ENCODE data around the gene CLSTN2.
A peak's percentile ranks its signal among the peaks of the same experiment; 100 is the strongest.

The CLSTN2 gene

GRCh38 chr3:140188285-140188684 lies 253.3 kb downstream of the CLSTN2 start:
- DNase-seq (ENCODE audit: low spot score), result no peak

DNA sequence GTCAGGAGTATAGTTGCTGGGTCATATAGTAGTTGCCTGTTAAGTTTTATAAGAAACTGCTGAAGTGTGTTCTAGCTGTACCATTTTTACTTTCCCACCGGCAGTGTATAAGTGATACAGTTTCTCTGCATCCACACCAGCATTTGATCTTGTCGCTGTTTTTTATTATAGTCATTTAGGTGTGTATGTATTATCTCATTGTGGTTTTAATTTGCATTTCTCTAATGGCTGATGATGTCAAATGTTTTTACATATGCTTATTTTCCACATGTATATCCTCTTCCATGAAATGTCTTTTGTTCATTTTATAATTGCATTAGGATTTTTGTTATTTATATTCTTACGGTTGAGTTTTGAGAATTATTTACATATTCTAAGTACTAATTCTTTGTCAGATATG lies 254.3 kb downstream of the CLSTN2 start:
- DNase-seq (ENCODE audit: low spot score), result no peak

DNA sequence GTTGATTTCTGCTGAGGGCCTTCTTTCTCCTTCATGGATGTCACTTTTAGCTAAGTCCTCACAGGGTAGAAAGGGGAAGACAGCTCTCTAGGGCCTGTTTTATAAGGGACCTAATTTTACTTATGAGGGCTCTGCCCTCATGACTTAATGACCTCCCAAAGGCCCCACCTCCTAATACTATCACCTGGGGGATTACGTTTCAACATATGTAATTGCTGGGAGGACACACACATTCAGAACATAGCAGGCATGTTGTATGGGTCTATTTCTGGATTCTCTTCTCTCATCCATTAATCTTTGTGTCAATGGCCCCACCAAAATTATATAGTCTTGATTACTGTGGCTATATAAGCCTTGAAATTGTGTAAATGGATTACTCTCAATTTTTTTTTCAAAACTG lies 255.0 kb downstream of the CLSTN2 start:
- no peak for DNase-seq (ENCODE audit: low spot score)

DNA sequence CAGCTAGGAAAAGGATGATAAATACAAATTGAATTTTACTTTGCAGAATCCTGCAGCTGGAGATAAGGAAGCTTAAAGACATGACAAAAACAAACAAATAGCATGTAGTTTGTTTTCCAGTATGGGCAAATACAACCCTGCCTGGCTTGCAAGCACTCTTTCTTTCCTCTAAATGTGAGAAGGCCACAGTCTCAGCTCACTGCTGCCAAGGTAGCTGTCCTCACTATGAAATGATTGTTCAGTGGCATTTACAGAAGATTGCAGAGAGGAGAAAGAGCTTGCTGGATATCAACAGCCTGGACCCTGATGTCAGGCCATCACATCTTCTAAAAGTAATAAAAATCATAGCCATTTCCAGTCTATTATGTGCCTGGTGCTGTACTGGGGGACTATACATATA lies 262.0 kb downstream of the CLSTN2 start:
- no peak for DNase-seq (ENCODE audit: low spot score)

- DNase-seq (ENCODE audit: low spot score), result no peak
These were observed 263.3 kb downstream of the CLSTN2 start for GRCh38 chr3:140198242-140198641.

- DNase-seq (ENCODE audit: low spot score), result no peak
These were observed 264.0 kb downstream of the CLSTN2 start for GRCh38 chr3:140199008-140199407.

GRCh38 chr3:140199743-140200142 lies 264.8 kb downstream of the CLSTN2 start:
- DNase-seq (ENCODE audit: low spot score), result no peak

DNA sequence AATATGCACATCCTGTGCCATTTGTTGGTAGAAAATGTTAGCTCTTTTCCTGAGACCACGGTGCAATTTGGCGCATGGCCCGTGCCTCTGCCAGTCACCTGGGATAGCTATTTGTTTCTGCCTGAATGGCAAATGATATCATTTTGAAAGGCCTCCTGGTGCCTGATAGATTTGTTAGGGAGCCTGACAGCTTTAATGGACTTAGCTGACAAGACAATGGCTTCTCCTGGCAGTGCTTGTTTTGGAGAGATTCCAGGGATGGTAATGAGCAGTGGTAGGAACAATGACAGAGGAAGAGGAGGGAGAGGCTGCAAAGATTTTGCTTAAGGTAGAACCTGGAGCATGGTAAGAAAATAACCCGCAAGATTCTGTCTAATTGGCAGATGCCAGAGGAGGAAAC lies 268.5 kb downstream of the CLSTN2 start:
- no peak for DNase-seq (ENCODE audit: low spot score)

DNA sequence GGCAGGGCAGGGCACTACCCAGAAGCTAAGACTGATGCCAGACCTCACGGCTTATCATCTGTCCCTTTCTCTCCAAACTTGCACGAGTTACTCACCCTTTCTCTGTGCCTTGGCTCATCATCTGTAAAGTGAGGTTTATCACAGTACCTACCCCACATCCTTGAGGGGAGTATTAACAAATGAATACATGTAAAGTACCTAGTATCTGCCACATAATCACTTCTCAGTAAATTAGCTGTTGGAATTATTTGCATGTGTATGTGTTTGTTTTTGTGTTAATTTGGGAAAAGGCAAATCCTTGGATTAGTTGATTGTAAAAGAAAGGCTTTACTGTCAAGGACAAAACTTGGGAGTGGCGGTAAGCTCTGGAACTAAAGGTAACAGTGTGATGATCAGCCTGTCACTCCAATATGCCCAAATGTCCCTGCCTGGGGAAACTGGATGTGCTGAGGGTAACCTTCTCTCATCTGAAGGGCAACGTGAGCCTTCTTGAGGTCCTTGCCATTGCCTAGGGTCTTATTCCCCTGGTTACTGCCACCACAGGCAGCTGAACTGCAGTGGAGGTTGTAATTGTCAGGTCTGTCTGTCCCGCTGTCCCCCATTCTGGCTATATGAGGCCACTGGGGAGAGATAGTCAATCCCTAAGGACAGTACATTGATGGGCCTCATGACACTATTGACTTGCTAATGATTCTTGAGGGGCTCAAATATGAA lies 269.4 kb downstream of the CLSTN2 start:
- no peak for DNase-seq (ENCODE audit: low spot score)

GRCh38 chr3:140205598-140205997 lies 270.6 kb downstream of the CLSTN2 start:
- no peak for DNase-seq (ENCODE audit: low spot score)

GRCh38 chr3:140206196-140207040 lies 271.4 kb downstream of the CLSTN2 start:
- DNase-seq (ENCODE audit: low spot score), result peak; percentile 8

- DNase-seq (ENCODE audit: low spot score), result no peak
These were observed 272.6 kb downstream of the CLSTN2 start for GRCh38 chr3:140207541-140207940.

- peak; percentile 65 for DNase-seq (ENCODE audit: low spot score)
These were observed 281.3 kb downstream of the CLSTN2 start for GRCh38 chr3:140216249-140216648.

GRCh38 chr3:140219291-140219690 lies 284.3 kb downstream of the CLSTN2 start:
- DNase-seq (ENCODE audit: low spot score), result no peak

DNA sequence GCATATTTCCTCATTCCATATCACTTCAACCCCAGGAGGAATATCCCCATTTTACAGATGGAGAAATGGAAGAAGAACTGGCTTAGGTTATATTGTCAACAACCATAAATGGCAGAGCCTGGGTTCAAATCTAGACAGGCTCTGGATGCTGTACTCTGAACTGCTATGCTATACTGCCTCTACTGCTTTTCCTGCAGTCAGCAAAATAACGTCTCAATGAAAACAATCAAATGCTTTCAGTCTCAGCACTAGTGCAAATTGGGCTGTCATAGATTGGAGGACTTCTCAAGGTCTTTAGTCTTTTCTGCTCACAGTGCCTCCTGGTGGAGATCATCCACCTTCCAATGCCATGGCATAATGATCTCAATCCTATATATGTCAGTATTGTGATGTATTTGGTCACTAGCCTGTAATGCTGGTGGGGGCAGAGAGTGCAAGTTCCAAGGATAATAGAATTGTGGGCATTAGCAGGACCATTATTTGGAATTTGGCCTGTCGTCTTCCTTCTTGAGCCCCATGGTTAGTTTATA lies 285.0 kb downstream of the CLSTN2 start:
- DNase-seq (ENCODE audit: low spot score), result peak; percentile 37

- DNase-seq (ENCODE audit: low spot score), result no peak
These were observed 288.2 kb downstream of the CLSTN2 start for GRCh38 chr3:140223197-140223596.

GRCh38 chr3:140223631-140224030 lies 288.6 kb downstream of the CLSTN2 start:
- DNase-seq (ENCODE audit: low spot score), result no peak

DNA sequence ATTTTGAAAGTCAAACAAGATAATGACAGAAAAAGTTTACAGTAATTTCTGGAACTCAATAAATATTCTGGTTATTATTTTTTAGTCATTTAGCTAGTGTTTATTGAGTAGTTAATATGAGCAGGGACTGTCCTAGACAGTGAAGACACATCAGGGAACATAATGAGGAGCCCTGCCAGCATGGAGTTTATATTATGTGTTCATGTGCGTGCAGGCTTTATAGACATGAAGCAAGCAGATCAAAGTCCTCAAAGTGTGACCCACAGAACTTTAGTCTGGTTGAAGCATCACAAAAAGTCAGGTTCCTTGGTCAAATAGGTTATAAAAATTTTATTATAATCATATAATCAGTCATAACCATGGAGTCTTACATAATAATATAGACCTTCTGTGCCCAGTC lies 289.3 kb downstream of the CLSTN2 start:
- no peak for DNase-seq (ENCODE audit: low spot score)

- DNase-seq (ENCODE audit: low spot score), result no peak
These were observed 291.0 kb downstream of the CLSTN2 start for GRCh38 chr3:140225996-140226395.

DNA sequence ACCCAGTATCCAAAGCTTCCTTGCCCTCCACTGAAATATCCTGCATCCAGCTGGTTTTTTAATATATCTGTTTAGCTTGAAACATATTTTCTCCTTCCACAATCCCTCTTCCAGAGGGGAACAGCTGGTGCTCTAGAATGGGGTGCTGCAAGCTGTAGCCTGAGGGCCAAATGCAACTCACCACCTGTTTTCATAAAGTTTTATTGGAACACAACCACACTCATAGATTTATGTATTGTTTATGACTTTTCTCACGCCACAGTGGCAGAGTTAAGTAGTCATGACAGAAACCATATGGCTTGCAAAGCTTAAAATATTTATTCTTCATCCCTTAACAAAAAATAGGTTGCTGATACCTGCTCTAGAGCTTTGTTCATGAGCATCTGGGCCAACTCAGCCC lies 298.7 kb downstream of the CLSTN2 start:
- DNase-seq (ENCODE audit: low spot score), result no peak

- DNase-seq (ENCODE audit: low spot score), result no peak
These were observed 299.3 kb downstream of the CLSTN2 start for GRCh38 chr3:140234256-140234655.

DNA sequence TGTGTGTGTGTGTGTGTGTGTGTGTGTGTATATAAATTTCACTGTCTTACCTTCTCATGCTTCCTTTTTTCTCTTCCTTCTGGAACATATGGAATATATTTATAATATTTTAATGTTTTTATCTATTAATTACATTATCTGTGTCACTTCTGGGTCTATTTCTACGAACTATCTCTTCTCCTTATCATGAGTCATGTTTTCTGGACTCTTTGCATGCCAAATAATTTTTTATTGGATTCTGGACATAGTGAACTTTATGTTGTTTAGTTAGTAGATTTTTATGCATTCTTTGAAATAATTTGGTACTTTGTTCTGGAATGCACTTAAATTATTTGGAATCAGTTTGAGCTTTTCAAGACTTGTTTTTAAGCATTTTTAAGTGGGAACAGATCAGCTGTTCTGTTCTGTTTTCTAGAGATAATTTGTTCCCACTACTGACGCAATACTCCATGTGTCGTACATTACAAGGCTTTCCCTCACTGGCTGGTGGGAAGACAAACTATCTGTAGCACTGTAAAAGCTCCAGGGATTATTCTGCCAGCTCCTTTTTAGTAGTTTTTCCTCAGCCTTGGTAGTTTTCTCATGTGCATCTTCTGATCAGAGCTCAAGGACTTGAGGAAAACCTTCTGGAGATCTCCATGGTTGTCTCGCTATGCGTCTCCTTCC lies 302.0 kb downstream of the CLSTN2 start:
- DNase-seq (ENCODE audit: low spot score), result no peak
